Measurements from ENCODE around the gene AJM1. TPM values are rescaled to one million over a fixed set of nuclear protein-coding genes. Genes with fewer than 3 reads are reported as not detected.

The AJM1 gene
- total RNA-seq, 4 donors from 2014 or later: 1.4 to 2.9 (median 1.6) TPM

- WGBS, 2 donors: 0 to 2% methylated on average over 28 to 55 of the region's 75 CpGs
- no peak for TF ChIP-seq CTCF (IDR thresholded peaks at IDR 0.05)
- no peak for TF ChIP-seq POLR2A (IDR thresholded peaks at IDR 0.05)
- intact Hi-C loops (cut with DNase I; ENCODE audit: low total_unique reads): no loop called here
- no peak overlapping the region for H3K4me3 ChIP-seq (ENCODE audit: low read depth, poor library complexity, severe bottlenecking)
- DNase-seq (ENCODE audit: low spot score in 2 of 2): peak in 1 of 2 donors; percentile 93
Observed at GRCh38 chr9:136847088-136847825, 5.0 kb downstream of the AJM1 start.

GRCh38 chr9:136847826-136848392 is 5.6 kb downstream of the AJM1 start:
- 0 to 1% methylated on average over 21 to 41 of the region's 48 CpGs for WGBS, 2 donors
- peak; percentile 86 to 98 for DNase-seq (ENCODE audit: low spot score in 2 of 2)
- H3K4me3 ChIP-seq (ENCODE audit: low read depth, poor library complexity, severe bottlenecking): peak overlapping the region; percentile 64
- intact Hi-C loops (cut with DNase I; ENCODE audit: low total_unique reads): no loop called here
- TF ChIP-seq CTCF (IDR thresholded peaks at IDR 0.05) (no peak), POLR2A (IDR thresholded peaks at IDR 0.05) (no peak)

GRCh38 chr9:136848393-136849037 is 6.2 kb downstream of the AJM1 start:
- peak in 1 of 2 donors; percentile 92 for DNase-seq (ENCODE audit: low spot score in 2 of 2)
- peak overlapping the region; percentile 64 for H3K4me3 ChIP-seq (ENCODE audit: low read depth, poor library complexity, severe bottlenecking)
- intact Hi-C loops (cut with DNase I; ENCODE audit: low total_unique reads): no loop called here
- no peak for TF ChIP-seq POLR2A (IDR thresholded peaks at IDR 0.05)
- TF ChIP-seq CTCF (IDR thresholded peaks at IDR 0.05): no peak
- 0 to 2% methylated on average over 41 to 50 of the region's 53 CpGs for WGBS, 2 donors

- 1% methylated on average over 31 to 57 of the region's 77 CpGs for WGBS, 2 donors
- DNase-seq (ENCODE audit: low spot score in 2 of 2): peak; percentile 98 to 100
- intact Hi-C loops (cut with DNase I; ENCODE audit: low total_unique reads): no loop called here
- H3K4me3 ChIP-seq (ENCODE audit: low read depth, poor library complexity, severe bottlenecking): peak within 1 kb of the TSS; percentile 64
- TF ChIP-seq CTCF (IDR thresholded peaks at IDR 0.05) (no peak), POLR2A (IDR thresholded peaks at IDR 0.05) (peak in 1 of 2 donors; percentile 40)
Observed at GRCh38 chr9:136849038-136849959, 7.0 kb downstream of the AJM1 start, which contains the start of gene PHPT1. Gene PHPT1 (plus strand): TSS chr9:136849409. CDS start chr9:136849431, 22 bp downstream.
